ENCODE measurements around the gene SON.
"Not testable (repeated sequence)": the region's sequence is repeated elsewhere in the genome, so short reads cannot be mapped to it uniquely, and the experiment has no call there.

The SON gene

GRCh38 chr21:33542640-33543504 is at the start of gene SON:
Gene SON (plus strand): TSS chr21:33543038. CDS start chr21:33543093, 55 bp downstream.
- DNase-seq: peak; percentile 97

DNA sequence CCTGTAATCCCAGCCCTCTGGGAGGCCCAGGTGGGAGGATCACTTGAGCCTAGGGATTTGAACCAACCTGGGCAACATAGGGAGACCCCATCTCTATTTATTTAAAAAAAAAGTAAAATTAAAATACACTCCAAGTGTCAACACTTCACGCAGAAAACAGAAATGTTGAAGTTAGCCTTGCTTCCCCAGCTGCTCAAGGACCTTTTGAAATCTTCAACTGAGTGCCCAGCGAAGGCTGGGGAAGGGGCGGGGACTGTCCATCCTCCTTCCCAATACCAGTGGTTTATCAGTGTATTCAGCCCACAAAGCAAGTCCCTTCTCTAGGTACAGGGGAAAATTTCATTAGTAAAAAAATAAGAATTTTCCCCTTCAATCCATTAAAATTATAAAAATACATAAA is 49.1 kb upstream of the SON start:
- DNase-seq: no peak

DNA sequence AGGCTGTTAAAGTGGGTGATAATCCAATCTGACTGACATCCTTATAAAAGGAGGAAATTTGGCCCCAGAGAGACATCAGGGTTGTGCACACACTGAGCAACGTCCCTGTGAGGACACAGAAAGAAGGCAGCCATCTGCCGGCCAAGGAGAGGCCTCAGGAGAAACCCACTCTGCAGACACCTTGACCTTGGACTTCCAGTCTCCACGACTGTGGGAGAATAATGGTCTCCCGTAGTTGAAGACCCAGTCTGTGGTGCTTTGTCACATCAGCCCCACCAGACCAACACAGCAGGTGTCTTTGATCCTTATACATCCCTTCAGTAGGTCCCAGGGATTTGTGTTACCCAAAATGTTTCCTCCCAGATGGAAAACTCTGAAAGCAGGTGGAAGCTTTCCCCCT is 47.1 kb upstream of the SON start:
- DNase-seq: no peak

- no peak for DNase-seq
Observed at GRCh38 chr21:33496345-33496744, 46.5 kb upstream of the SON start.

- DNase-seq: no peak
Observed at GRCh38 chr21:33505833-33506232, 37.0 kb upstream of the SON start.

DNA sequence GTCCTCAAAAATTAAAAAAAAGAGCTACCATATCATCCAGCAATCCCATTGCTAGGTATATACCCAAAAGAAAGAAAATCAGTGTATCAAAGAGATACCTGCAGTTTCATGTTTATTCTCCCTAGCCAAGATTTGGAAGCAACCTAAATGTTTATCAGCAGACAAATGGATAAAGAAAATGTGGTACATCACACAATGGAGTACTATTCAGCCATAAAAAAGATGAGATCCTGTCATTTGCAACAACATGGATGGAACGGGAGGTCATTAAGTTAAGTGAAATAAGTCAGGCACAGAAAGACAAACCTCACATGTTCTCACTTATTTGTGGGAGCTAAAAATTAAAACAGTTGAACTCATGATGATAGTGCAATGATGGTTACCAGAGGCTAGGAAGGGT is 35.8 kb upstream of the SON start:
- DNase-seq: not testable (repeated sequence)

GRCh38 chr21:33510826-33511225 is 32.0 kb upstream of the SON start:
- DNase-seq: no peak

DNA sequence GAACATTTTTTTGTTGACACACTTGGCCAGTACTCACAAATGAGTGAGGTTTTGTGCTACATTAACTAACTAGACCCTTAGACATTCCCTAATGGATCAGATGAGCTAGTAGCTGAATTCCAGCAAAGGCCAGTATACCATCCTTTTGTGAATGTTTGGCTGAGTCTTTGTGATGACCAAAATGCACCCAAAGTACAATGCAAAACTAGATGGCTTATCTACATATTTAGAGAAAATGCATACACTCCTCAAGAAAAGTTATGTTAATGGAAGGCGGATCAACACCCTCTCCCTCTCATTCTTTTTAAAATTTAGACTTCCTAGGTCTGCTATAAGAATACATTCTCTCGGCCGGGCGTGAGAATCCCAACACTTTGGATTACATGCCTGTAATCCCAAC is 31.2 kb upstream of the SON start:
- no peak for DNase-seq

GRCh38 chr21:33512481-33512880 is 30.4 kb upstream of the SON start:
- no peak for DNase-seq

- DNase-seq: no peak
Observed at GRCh38 chr21:33514229-33514628, 28.6 kb upstream of the SON start.

DNA sequence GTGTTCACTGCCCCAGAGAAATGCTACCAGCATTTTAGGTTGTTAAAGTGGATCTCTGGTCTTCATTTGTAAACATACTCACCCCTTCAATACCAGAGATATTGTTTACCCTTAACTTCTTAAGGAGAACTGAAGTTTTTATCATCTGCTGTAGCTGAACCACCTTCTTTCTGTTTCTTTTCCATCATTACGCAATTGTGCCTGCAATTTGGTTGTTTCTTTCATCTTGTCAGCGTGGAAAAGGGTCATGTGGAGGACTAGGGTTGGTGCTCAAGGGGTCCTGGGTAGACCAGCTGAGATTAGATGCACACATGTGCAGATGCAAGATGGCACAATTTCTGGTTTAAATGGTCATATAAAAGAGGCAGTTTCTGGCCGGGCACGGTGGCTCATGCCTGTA is 23.9 kb upstream of the SON start:
- no peak for DNase-seq

GRCh38 chr21:33522297-33522952 is 20.4 kb upstream of the SON start:
- no peak for DNase-seq

DNA sequence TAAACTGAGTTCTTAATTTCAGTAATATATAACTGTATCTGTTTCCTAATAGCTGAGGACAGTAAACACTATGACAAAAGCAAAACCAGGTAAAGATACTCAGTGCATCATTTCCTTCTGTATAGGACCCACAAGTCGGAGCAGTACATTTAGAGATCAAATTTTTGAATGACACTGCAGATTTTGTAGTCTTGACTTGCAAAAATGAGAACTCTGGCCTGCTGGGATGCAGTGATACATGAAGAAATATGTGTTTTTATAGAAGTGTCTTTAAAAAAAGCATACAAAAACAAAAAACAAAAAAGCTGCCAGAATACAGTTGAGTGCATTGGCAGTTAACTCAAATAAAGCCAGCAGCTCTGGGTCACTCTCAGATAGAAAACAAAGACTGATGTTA is 19.9 kb upstream of the SON start:
- no peak for DNase-seq

- no peak for DNase-seq
Observed at GRCh38 chr21:33531007-33531406, 11.8 kb upstream of the SON start.

- no peak for DNase-seq
Observed at GRCh38 chr21:33537212-33537611, 5.6 kb upstream of the SON start.

DNA sequence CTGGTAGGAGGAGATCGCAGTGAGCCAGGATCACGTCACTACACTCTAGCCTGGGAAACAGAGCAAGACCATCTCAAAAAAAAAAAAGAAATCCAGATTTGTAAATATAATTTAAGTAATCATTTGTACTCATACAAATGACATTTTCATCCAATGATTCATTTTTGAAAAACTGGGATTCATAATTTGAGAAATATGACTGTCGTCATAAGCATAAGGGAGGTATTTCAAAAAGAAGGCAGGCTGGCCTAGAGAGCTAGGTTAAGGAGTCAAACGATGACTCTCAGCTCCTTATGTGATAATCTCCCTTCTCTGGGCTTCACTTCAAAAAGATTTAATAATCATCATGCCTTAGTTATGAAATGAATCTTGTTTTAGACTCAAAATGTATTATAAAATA is 3.2 kb upstream of the SON start:
- no peak for DNase-seq

- no peak for DNase-seq
Observed at GRCh38 chr21:33540711-33541104, 2.1 kb upstream of the SON start.

GRCh38 chr21:33541105-33541711 is 1.6 kb upstream of the SON start:
- no peak for DNase-seq

GRCh38 chr21:33541756-33542639 is 840 bp upstream of the SON start, which contains the start of gene GART:
Gene GART (minus strand): TSS chr21:33542117. CDS start chr21:33539315, 2,802 bp downstream.
- DNase-seq: peak; percentile 82

DNA sequence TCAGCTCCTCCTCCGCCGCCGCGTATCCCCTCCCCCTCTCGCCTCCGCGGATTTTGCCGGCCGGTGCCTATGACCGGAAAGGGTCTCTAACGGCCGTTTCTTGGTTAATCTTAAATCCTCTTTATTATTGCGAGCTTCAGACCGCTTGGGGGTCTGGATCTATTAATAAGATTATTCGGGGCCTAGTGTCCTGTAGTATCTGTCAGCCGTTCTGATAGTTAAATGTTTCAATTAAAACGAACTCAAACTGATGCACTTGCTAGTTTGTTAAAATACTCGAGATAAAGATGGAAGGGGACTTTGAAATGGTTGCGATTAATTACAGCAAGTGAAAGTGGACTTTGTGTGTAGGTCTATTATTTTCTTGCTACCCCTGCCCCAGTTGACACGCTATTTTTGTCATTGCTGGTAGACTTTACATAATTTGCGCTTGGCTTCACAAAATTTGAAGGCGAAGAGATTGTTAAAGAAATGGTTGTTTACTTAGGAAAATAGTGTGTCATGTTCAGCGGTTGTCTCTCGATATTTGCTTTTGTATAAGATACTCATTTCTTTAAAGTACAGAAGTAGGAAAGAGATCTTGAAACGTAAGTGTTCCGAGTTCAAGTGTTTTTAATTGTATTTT is 779 bp downstream of the SON start:
- DNase-seq: peak; percentile 19

- DNase-seq: no peak
Observed at GRCh38 chr21:33544451-33545195, 1.8 kb downstream of the SON start.

GRCh38 chr21:33546086-33546485 is 3.2 kb downstream of the SON start:
- DNase-seq: no peak

Measured in NCI-H1092 treated with DMSO at 0.1 percent for 48 hours (cell line).